Measurements from ENCODE around the gene ITIH5. TPM values are rescaled to one million over a fixed set of nuclear protein-coding genes. Genes with fewer than 3 reads are reported as not detected.

The ITIH5 gene
- total and polyA plus RNA-seq, 2 of the 13 experiments (the other 11 are each of a cell fraction or from before 2014, with no cell fraction given): 4.7 to 8.9 TPM

GRCh38 chr10:7541137-7542087 is 125.4 kb downstream of the ITIH5 start:
- H3K79me2 ChIP-seq (ENCODE audit: insufficient read depth, low read length): no peaks in the 10 kb centered on the region
- peak overlapping the region; percentile 78 for H3K9ac ChIP-seq (ENCODE audit: insufficient read depth, low read depth, low read length)
- TSS peak; percentile 88 for BruUV-seq (replicated peaks)
- peak overlapping the region; percentile 86 for H3K27ac ChIP-seq (ENCODE audit: extremely low read length, insufficient read depth, low read length)
- peak; percentile 84 for FAIRE-seq
- in situ Hi-C loops (cut with HindIII; ENCODE audit: extremely low pct_ligation_motif_present, low pct_unique_long_range_greater_than_20kb) (loop anchor here (10.0 kb wide), 1 partner anchor 123 kb away; the partner anchor contains the start of gene ITIH5), intact Hi-C loops (cut with micrococcal nuclease; ENCODE audit: unreplicated experiment) (loop anchor here (1.0 kb wide), 2 partner anchors 8 to 145 kb away; no protein-coding TSS in a partner anchor)
- ChIA-PET POLR2A (interaction anchor here (0.9 to 2.4 kb wide), 11 partner anchors 8 to 246 kb away, joined by 3 to 16 read pairs (median 4); partner anchors contain the start of genes ATP5F1C, ITIH2 and KIN), CTCF (ENCODE audit: low intra/inter-chr PET ratio, low total read pairs) (interaction anchor here (1.3 to 2.1 kb wide), 2 partner anchors 12 to 16 kb away, joined by 3 to 13 read pairs; no protein-coding TSS in a partner anchor)
- no peaks in the 10 kb centered on the region for H4K20me1 ChIP-seq (ENCODE audit: insufficient read depth, low read length)
- H3K9me3 ChIP-seq (ENCODE audit: low read length): no peaks in the 10 kb centered on the region
- peak; percentile 92 for ATAC-seq
- H3K4me2 ChIP-seq (ENCODE audit: low read depth, low read length): peak overlapping the region; percentile 83
- peak overlapping the region; percentile 36 to 66 (median 47) for H3K4me3 ChIP-seq (replicated peaks in 1 of 3; ENCODE audit: insufficient read depth in 1 of 3, low read depth in 2 of 3, low read length in 3 of 3)
- H3K36me3 ChIP-seq (replicated peaks in 1 of 2; ENCODE audit: control insufficient read depth in 1 of 2, insufficient read depth in 2 of 2, low read length in 2 of 2): no peaks in the 10 kb centered on the region
- no peaks in the 10 kb centered on the region for H3K27me3 ChIP-seq (ENCODE audit: control insufficient read depth in 1 of 2, insufficient read depth in 2 of 2, low read length in 2 of 2)
- DNase-seq (ENCODE audit: low spot score): peak; percentile 93
- no peak overlapping the region for H2AFZ ChIP-seq (ENCODE audit: low read length)
- peaks cover 56% of the 10 kb centered on the region for H3K4me1 ChIP-seq (ENCODE audit: insufficient read depth, low read length)
- under 1% methylated on average over 10 of the region's 22 CpGs for WGBS (ENCODE audit: low lambda C conversion rate)
- TF ChIP-seq TAF1 (CRISPR knock-in tag; IDR thresholded peaks at IDR 0.05): peak; percentile 26; the same call in 1 of the 2 replicates
- TF ChIP-seq SMAD3 (CRISPR knock-in tag; IDR thresholded peaks at IDR 0.05): no peak
- peak; percentile 59 for TF ChIP-seq FOSL2 (CRISPR knock-in tag; IDR thresholded peaks at IDR 0.05)
- peak; percentile 55 for TF ChIP-seq ZNF143 (CRISPR knock-in tag; IDR thresholded peaks at IDR 0.05)
- no peak for TF ChIP-seq ATF3 (CRISPR knock-in tag; IDR thresholded peaks at IDR 0.05)
- TF ChIP-seq DBP (CRISPR knock-in tag; IDR thresholded peaks at IDR 0.05; ENCODE audit: not compliant biosample characterization): no peak
- TF ChIP-seq KMT2B (CRISPR knock-in tag; IDR thresholded peaks at IDR 0.05): no peak
- TF ChIP-seq EEA1 (CRISPR knock-in tag; IDR thresholded peaks at IDR 0.05; ENCODE audit: borderline replicate concordance): no peak
- TF ChIP-seq ZNF468 (CRISPR knock-in tag; IDR thresholded peaks at IDR 0.05): no peak
- peak; percentile 86 for TF ChIP-seq ASH2L (IDR thresholded peaks at IDR 0.05; ENCODE audit: insufficient read length, low read depth, low read length)
- TF ChIP-seq CCDC6 (CRISPR knock-in tag; IDR thresholded peaks at IDR 0.05): no peak
- no peak for TF ChIP-seq ZNF333 (CRISPR knock-in tag; IDR thresholded peaks at IDR 0.05; ENCODE audit: borderline replicate concordance)
- peak; percentile 46; the same call in 1 of the 2 replicates for TF ChIP-seq ZSCAN25 (CRISPR knock-in tag; IDR thresholded peaks at IDR 0.05)
- peak; percentile 28; the same call in 1 of the 2 replicates for TF ChIP-seq MIXL1 (CRISPR knock-in tag; IDR thresholded peaks at IDR 0.05)
- TF ChIP-seq SMC3 (IDR thresholded peaks at IDR 0.05; ENCODE audit: low read length): peak; percentile 70
- no peak for TF ChIP-seq AGO1 (IDR thresholded peaks at IDR 0.05; ENCODE audit: low read depth, low read length, poor library complexity, severe bottlenecking)
- TF ChIP-seq BHLHE40 (IDR thresholded peaks at IDR 0.05; ENCODE audit: low read length): 0 out of 2 replicates have a peak, but pooled peaks have one; percentile 11
- 0 out of 2 replicates have a peak, but pooled peaks have one; percentile 28 for TF ChIP-seq KAT7 (CRISPR knock-in tag; IDR thresholded peaks at IDR 0.05; ENCODE audit: borderline replicate concordance)
- no peak for TF ChIP-seq ZNF639 (CRISPR knock-in tag; conservative IDR thresholded peaks at IDR 0.05)
